GM12872 (cell line): Measurements from ENCODE around the gene KIAA0513.

Experiments
- CTCF ChIP-seq: IDR thresholded peaks from 3 replicates; pipeline ENCODE4 v1.5.1; 2011; ENCODE audit warnings: low read depth, mild to moderate bottlenecking, low read length, moderate library complexity; ENCODE audit not compliant: insufficient read depth

Gene KIAA0513

GRCh38 chr16:84989749-84990620 is 37.6 kb upstream of the KIAA0513 start:
- TF ChIP-seq CTCF, result no peak

- no peak for TF ChIP-seq CTCF
Observed at GRCh38 chr16:84990782-84991181, 36.8 kb upstream of the KIAA0513 start.

- TF ChIP-seq CTCF, result no peak
Observed at GRCh38 chr16:84992717-84993075, 34.9 kb upstream of the KIAA0513 start.

GRCh38 chr16:84993926-84994325 is 33.7 kb upstream of the KIAA0513 start:
- no peak for TF ChIP-seq CTCF

GRCh38 chr16:84995663-84996062 is 31.9 kb upstream of the KIAA0513 start:
- no peak for TF ChIP-seq CTCF

GRCh38 chr16:84996365-84996764 is 31.2 kb upstream of the KIAA0513 start:
- no peak for TF ChIP-seq CTCF

GRCh38 chr16:84999200-84999599 is 28.4 kb upstream of the KIAA0513 start:
- no peak for TF ChIP-seq CTCF
